Measurements from ENCODE around the gene HDAC3.

Gene HDAC3

DNA sequence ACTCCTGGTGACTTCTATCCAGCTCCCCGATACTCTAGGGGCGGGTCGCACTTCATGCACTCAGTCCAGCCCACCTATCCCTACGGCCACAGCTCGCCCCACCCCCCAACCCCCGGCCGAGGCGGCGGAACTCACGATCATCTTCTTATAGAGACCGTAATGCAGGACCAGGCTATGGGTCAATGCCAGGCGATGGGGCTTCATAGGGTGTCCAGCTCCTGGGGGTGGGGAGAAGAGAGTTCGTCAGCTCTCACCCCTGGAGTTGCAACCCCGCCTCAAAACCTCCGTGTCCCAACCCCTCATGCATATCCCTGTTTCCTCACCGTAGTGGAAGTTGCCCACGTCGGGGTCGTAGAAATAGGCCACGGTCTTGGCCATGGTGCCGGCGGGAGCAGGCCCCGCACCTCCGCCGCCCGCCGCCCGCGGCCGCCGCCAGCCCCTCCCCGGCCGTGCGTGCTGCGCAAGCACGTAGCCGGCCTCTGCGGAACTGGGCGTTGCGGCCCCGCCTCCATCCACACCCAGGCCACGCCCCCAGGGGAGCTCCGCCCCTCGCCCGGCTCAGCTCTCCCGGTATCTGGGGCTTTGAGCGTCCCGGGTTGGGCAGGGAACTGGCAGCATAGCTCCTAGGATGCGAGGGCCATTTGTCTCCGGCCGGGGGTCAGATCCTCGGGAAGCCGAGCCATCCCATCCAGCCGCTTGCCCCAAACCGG lies at the start of gene HDAC3, which contains the start of gene RELL2:
TSS of gene HDAC3 (minus strand) at position 437 of the 710 bp plus-strand sequence. CDS start at position 378, 59 bp downstream.
TSS of gene RELL2 (plus strand) at position 585 of the 710 bp plus-strand sequence. CDS start 1,229 bp downstream, outside the sequence.
- peak; percentile 95 for DNase-seq

- DNase-seq: no peak
These were observed 48.9 kb upstream of the HDAC3 start for GRCh38 chr5:141685591-141685990.

- DNase-seq: no peak
These were observed 47.0 kb upstream of the HDAC3 start for GRCh38 chr5:141683596-141684141.

DNA sequence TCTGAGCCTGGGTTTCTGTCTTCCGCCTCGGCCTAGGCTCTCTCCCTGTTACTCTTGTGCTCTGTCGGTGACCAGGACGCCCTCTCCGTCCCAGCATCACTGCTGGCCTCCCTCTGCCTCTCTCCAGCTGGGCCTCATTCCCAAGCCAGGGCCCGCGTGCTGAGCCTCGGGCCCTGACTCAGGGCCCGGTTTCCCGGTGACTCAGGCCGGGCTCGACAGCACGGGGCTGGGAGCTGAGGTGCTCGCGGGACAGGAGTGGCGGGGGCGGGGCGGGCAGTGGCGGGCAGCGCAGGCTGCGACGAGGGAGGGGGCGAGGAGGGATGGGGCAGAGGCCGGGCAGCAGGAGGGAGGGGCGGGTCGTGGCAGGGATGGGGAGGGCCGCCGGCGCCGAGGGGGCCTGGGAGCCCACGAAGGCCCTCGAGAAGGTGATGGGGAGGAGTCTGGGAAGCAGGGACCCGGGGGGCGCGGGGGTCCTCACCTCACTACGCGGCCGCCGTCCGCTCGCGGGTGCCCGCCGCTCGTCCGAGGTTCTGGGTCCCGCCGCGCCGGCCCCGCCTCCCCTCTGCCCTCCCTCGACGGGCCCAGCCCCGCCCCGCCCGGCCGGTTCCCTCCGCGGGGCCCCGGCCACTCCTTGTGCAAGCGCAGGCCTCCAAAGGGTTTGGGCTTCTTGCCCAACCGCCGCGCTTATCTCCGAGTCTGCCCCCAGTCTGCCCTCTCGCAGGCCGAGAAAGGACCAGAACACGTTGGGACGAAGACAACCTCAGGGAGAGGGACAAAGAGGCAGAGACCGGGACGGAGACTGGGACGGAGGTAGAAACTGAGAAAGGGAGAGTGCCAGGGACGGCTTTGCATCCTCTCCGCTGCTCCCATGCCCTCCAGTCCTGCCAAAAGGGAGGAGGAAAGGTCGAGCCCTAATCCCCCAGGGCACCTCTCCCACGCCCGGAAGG lies 45.3 kb upstream of the HDAC3 start, which contains the start of gene ARAP3:
TSS of gene ARAP3 (minus strand) at position 536 of the 947 bp plus-strand sequence. CDS start 1,744 bp downstream, outside the sequence.
- DNase-seq: peak; percentile 48 to 55

- DNase-seq: no peak
These were observed 44.6 kb upstream of the HDAC3 start for GRCh38 chr5:141681295-141681694.

- no peak for DNase-seq
These were observed 44.1 kb upstream of the HDAC3 start for GRCh38 chr5:141680751-141681201.

DNA sequence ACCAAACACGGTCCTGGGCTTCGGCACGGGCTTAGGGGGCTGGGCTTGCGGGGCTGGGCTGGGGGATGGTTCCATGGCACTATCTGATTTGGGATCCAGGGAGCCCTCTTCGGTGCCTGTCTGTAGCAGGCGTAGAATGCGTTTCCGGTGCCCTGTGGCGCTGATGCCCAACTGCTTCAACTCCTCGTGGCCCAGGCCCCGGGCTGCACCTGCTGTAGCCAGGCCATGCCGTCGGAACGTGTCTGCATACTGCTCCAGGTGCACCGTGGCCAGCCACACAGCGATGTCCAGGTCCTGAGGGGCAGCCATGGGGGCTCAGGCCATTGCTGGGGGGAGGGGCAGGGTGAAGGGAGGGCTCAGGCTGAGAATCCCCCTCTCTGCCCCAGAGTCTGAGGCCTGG lies 43.5 kb upstream of the HDAC3 start:
- DNase-seq: no peak

DNA sequence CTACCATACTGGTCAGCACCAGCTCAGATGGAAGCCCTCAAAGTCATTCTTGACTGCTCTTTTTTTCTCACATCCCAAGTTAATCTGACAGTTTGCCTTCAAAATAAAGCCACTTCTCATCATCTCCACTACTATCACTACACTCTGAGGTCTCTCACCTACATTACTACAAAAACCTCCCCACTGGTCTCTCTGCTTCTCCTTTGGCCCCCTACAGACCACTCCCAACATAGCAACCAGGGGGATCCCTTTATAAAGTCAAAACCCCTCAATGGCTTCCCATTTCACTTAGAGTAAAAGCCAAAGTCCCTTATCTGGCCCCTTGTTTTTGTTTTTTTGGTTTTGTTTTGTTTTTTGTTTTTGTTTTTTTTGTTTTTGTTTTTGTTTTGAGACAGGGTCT lies 40.8 kb upstream of the HDAC3 start:
- DNase-seq: no peak

GRCh38 chr5:141675672-141676071 lies 39.0 kb upstream of the HDAC3 start:
- no peak for DNase-seq

GRCh38 chr5:141674747-141675146 lies 38.1 kb upstream of the HDAC3 start:
- DNase-seq: no peak

- DNase-seq: no peak
These were observed 36.5 kb upstream of the HDAC3 start for GRCh38 chr5:141672841-141673813.

- DNase-seq: no peak
These were observed 35.6 kb upstream of the HDAC3 start for GRCh38 chr5:141672071-141672840.

DNA sequence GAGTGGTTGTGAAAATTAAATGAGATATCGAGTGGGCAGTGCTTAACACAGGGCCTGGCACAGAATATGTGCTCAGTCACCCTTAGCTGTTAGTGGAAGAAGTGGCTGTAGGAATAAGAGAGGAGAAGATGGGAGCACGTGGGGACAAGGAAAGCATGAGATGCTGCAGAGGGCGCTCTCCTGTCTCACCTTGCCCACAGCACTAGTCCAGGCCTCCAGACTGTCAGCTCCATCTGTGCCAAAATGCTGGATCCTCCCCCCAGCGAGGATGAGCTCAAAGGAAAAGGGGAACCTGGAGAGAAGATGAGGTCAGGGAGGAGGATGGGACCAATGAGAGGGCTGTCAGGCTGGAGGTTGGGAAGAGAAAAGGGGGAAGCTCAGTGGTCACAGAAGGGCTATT lies 32.9 kb upstream of the HDAC3 start:
- DNase-seq: no peak

- DNase-seq: no peak
These were observed 32.1 kb upstream of the HDAC3 start for GRCh38 chr5:141668601-141669265.

DNA sequence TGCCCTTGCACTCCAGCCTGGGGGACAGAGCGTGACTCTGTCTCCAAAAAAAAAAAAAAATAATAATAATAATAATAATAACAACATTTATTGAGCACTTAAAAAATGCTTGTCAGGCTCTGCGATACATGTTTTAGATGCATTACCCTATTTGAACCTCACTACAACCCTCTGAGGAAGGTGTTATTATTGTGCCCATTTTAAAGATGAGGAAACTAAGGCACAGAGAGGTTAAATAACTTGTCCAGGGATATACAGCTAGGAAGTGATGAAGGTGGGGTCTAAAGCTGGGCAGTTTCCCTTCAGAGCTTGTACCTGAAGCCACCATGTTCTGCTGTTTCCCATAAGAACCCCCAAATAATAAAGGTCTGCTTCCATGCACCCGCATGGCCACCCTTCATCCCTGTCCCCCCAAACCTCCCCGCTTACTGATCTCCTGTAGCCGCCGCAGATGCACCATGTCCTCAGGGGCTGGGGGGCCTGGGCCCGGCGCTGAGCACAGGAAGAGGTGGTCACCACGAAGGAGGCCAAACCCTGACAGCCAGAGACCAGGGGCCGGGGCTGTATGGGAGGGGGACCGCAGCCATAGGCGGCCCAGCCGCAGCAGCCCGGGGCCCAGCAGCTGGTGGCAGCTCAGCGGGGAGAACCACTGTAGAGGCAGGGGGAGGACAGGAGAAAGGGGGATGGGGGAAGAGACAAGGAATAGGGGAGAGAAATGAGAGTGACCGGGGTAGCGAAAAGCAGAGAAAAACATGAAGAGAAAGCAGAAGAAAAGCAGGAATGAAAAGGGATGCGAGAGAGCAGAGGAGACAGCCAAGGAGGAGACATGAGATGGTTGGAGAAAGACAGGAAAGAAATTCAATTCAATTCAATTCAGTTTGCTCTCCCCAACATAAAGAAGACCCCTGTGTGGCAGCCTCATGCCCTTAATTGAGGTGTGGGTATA lies 29.6 kb upstream of the HDAC3 start:
- DNase-seq: no peak

DNA sequence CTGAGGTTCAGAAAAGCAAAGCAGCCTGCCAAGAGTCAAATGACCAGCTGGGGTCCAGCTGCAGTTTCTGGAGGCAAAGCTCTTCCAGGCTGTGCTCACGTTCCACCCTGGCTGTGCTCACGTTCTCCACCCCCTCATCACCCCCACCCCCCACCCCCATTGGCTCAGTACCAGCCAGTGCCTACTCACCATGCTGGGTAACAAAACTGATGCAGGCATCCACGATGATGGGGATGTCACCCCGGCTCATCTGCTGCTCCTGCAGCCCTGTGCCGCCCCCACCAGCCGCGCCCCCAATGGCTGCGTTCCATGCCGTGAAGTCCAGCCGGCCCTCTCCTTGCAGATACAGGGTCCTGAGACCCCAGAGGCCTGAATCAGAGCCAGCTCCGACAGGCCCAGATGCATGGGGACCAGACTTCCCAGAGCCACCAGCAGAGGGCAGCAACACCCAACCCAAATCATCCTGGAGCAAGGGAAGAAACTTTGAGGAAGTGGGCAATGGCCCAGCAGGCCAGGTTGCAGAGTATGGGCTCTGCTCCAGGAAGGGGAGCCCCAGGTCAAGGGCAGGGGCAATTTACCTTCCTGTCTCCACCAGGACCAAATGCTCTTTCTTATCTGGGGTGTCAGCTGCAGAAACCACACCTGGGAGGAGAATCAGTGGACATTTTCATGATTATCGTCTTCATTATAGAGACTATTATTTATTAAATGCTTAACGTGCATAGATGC lies 28.2 kb upstream of the HDAC3 start:
- DNase-seq: peak; percentile 81 to 83

- DNase-seq: no peak
These were observed 26.9 kb upstream of the HDAC3 start for GRCh38 chr5:141663506-141663905.

DNA sequence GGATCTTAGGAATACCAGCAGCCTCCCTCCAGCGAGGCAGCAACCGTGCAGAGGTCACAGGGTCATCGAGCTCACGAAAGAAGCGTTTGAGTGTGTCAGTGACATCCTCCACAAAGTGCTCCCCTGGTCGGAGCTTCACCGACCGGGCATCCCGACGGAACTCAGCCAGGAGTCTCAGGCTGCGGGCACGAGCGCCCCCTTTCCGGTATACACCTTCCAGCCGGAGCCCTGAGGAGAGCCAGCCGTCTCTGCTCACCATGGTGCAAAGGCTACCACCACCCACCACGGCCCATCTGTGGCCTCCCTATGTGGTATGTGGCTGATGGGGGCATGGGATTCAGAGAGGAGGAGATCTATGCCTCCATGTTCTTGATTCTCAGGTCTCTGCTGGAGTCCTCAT lies 25.4 kb upstream of the HDAC3 start:
- DNase-seq: no peak

Data from activated CD4-positive, alpha-beta T cell treated with anti-CD3 and anti-CD28 coated beads, Interleukin-2, amount 50 U/mL, for 48 hours (primary cell).